ENCODE results near the gene SNRPA. TPM values are rescaled to one million over a fixed set of nuclear protein-coding genes. Genes with fewer than 3 reads are reported as not detected.

The SNRPA gene
- polyA plus RNA-seq, 3 donors, result 27.9 to 78.3 (median 44.2) TPM

- Histone ChIP-seq H3K79me2 (ENCODE audit: insufficient read depth, low read length) (peaks cover 21% of the 10 kb centered on the region), H3K4me2 (replicated peaks; ENCODE audit: extremely low read depth, low read length, poor library complexity, severe bottlenecking) (peak overlapping the region; percentile 93), H2AFZ (ENCODE audit: insufficient read depth, low read depth, low read length, poor library complexity, severe bottlenecking) (peak overlapping the region; percentile 79), H3K27ac (ENCODE audit: low read depth in 1 of 2, low read length in 2 of 2) (peak overlapping the region; percentile 95 to 97), H4K20me1 (ENCODE audit: insufficient read depth, low read length) (peaks cover 25% of the 10 kb centered on the region), H3K4me1 (ENCODE audit: control insufficient read depth in 1 of 2, insufficient read depth in 2 of 2, low read length in 2 of 2) (peaks cover 19 to 24% of the 10 kb centered on the region in 2 donors), H3K4me3 (replicated peaks in 1 of 3; ENCODE audit: low read depth in 2 of 3, low read length in 3 of 3) (peak overlapping the region; percentile 69 to 89 (median 85)), H3K9ac (ENCODE audit: insufficient read depth, low read length, poor library complexity, severe bottlenecking) (peak overlapping the region; percentile 78), H3K36me3 (replicated peaks in 1 of 2; ENCODE audit: control insufficient read depth in 1 of 2, insufficient read depth in 2 of 2, low read length in 2 of 2) (peaks cover 4 to 28% of the 10 kb centered on the region in 2 donors), H3K9me3 (replicated peaks in 1 of 2; ENCODE audit: control insufficient read depth in 1 of 2, insufficient read depth in 1 of 2, low read length in 2 of 2) (no peaks in the 10 kb centered on the region), H3K27me3 (ENCODE audit: control insufficient read depth in 2 of 2, insufficient read depth in 2 of 2, low read length in 2 of 2) (no peaks in the 10 kb centered on the region)
- TF ChIP-seq, protein P1, sequence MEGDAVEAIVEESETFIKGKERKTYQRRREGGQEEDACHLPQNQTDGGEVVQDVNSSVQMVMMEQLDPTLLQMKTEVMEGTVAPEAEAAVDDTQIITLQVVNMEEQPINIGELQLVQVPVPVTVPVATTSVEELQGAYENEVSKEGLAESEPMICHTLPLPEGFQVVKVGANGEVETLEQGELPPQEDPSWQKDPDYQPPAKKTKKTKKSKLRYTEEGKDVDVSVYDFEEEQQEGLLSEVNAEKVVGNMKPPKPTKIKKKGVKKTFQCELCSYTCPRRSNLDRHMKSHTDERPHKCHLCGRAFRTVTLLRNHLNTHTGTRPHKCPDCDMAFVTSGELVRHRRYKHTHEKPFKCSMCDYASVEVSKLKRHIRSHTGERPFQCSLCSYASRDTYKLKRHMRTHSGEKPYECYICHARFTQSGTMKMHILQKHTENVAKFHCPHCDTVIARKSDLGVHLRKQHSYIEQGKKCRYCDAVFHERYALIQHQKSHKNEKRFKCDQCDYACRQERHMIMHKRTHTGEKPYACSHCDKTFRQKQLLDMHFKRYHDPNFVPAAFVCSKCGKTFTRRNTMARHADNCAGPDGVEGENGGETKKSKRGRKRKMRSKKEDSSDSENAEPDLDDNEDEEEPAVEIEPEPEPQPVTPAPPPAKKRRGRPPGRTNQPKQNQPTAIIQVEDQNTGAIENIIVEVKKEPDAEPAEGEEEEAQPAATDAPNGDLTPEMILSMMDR (IDR thresholded peaks at IDR 0.05), result no peak
- H3K27me3 Mint-ChIP-seq (ENCODE audit: low read depth in 3 of 3), result peaks cover 0 to 4% (median 0%) of the 10 kb centered on the region in 3 donors
- peaks cover 29 to 43% of the 10 kb centered on the region in 2 donors for H3K36me3 Mint-ChIP-seq
- peak overlapping the region; percentile 94 to 97 for H3K4me3 Mint-ChIP-seq
- 15% methylated on average over 7 of the region's 7 CpGs for WGBS (ENCODE audit: insufficient coverage)
- H3K4me1 Mint-ChIP-seq, result peaks cover 33% of the 10 kb centered on the region
- H3K9me3 Mint-ChIP-seq, result peaks cover 0 to 1% (median 0%) of the 10 kb centered on the region in 7 donors
- H3K27ac Mint-ChIP-seq, result peak overlapping the region; percentile 97 to 100 (median 99)
- intact Hi-C loops (cut with micrococcal nuclease), result loop anchor here in 1 of 2 donors (1.0 to 5.0 kb wide), 3 partner anchors 20 to 34 kb away; partner anchors contain the start of gene SNRPA
- peak in 2 of 3 donors; percentile 19 to 48 for DNase-seq
Observed at GRCh38 chr19:40778706-40779284, 27.8 kb downstream of the SNRPA start.

- Histone ChIP-seq H3K9me3 (replicated peaks in 1 of 2; ENCODE audit: control insufficient read depth in 1 of 2, insufficient read depth in 1 of 2, low read length in 2 of 2) (no peaks in the 10 kb centered on the region), H4K20me1 (ENCODE audit: insufficient read depth, low read length) (peaks cover 28% of the 10 kb centered on the region), H3K79me2 (ENCODE audit: insufficient read depth, low read length) (peaks cover 21% of the 10 kb centered on the region), H3K4me2 (replicated peaks; ENCODE audit: extremely low read depth, low read length, poor library complexity, severe bottlenecking) (no peak overlapping the region), H3K27ac (ENCODE audit: low read depth in 1 of 2, low read length in 2 of 2) (no peak overlapping the region), H3K4me3 (replicated peaks in 1 of 3; ENCODE audit: low read depth in 2 of 3, low read length in 3 of 3) (no peak overlapping the region), H3K27me3 (ENCODE audit: control insufficient read depth in 2 of 2, insufficient read depth in 2 of 2, low read length in 2 of 2) (no peaks in the 10 kb centered on the region), H3K4me1 (ENCODE audit: control insufficient read depth in 1 of 2, insufficient read depth in 2 of 2, low read length in 2 of 2) (peaks cover 19 to 24% of the 10 kb centered on the region in 2 donors), H3K9ac (ENCODE audit: insufficient read depth, low read length, poor library complexity, severe bottlenecking) (no peak overlapping the region), H3K36me3 (replicated peaks in 1 of 2; ENCODE audit: control insufficient read depth in 1 of 2, insufficient read depth in 2 of 2, low read length in 2 of 2) (peaks cover 14 to 46% of the 10 kb centered on the region in 2 donors), H2AFZ (ENCODE audit: insufficient read depth, low read depth, low read length, poor library complexity, severe bottlenecking) (no peak overlapping the region)
- 100% methylated on average over 5 of the region's 5 CpGs for WGBS (ENCODE audit: insufficient coverage)
- peaks cover 33% of the 10 kb centered on the region for H3K4me1 Mint-ChIP-seq
- H3K27me3 Mint-ChIP-seq (ENCODE audit: low read depth in 3 of 3), result peaks cover 0 to 4% (median 0%) of the 10 kb centered on the region in 3 donors
- H3K9me3 Mint-ChIP-seq, result peaks cover 0 to 1% (median 0%) of the 10 kb centered on the region in 7 donors
- intact Hi-C loops (cut with micrococcal nuclease), result no loop called here
- no peak overlapping the region for H3K4me3 Mint-ChIP-seq
- TF ChIP-seq, protein P1 (IDR thresholded peaks at IDR 0.05), result no peak
- peaks cover 42 to 53% of the 10 kb centered on the region in 2 donors for H3K36me3 Mint-ChIP-seq
- DNase-seq, result no peak
- peak overlapping the region in 3 of 7 donors; percentile 49 to 82 (median 61) for H3K27ac Mint-ChIP-seq
Observed at GRCh38 chr19:40780582-40780981, 29.6 kb downstream of the SNRPA start.

All from CD14-positive monocyte (primary cell).